GM06990 (cell line): Measurements from ENCODE around the gene GIT1.

Experiments used
- DNase-seq: peaks from one replicate; pipeline ENCODE4 v3.0.0-alpha.2; 2011; ENCODE audit not compliant: insufficient read length; ENCODE audit errors: extremely low read depth
- H3K27me3 ChIP-seq: replicated peaks from 2 replicates; pipeline ENCODE4 v1.6.0; 2011; ENCODE audit warnings: low read length; ENCODE audit not compliant: control insufficient read depth, insufficient read depth
- H3K36me3 ChIP-seq: 2 replicates; pipeline ENCODE4 v1.5.1; 2011; ENCODE audit warnings: low read length; ENCODE audit not compliant: control insufficient read depth, insufficient read depth
- H3K4me3 ChIP-seq: replicated peaks from 2 replicates; pipeline ENCODE4 v1.5.1; 2011; ENCODE audit warnings: low read depth, mild to moderate bottlenecking, control low read depth, low read length
- TF ChIP-seq, protein P1 (sequence below): IDR thresholded peaks from 2 replicates; pipeline ENCODE4 v1.5.1; 2011; ENCODE audit warnings: low read length, control low read depth, mild to moderate bottlenecking, inconsistent platforms; ENCODE audit not compliant: insufficient read depth, poor library complexity, severe bottlenecking

Gene GIT1

DNA sequence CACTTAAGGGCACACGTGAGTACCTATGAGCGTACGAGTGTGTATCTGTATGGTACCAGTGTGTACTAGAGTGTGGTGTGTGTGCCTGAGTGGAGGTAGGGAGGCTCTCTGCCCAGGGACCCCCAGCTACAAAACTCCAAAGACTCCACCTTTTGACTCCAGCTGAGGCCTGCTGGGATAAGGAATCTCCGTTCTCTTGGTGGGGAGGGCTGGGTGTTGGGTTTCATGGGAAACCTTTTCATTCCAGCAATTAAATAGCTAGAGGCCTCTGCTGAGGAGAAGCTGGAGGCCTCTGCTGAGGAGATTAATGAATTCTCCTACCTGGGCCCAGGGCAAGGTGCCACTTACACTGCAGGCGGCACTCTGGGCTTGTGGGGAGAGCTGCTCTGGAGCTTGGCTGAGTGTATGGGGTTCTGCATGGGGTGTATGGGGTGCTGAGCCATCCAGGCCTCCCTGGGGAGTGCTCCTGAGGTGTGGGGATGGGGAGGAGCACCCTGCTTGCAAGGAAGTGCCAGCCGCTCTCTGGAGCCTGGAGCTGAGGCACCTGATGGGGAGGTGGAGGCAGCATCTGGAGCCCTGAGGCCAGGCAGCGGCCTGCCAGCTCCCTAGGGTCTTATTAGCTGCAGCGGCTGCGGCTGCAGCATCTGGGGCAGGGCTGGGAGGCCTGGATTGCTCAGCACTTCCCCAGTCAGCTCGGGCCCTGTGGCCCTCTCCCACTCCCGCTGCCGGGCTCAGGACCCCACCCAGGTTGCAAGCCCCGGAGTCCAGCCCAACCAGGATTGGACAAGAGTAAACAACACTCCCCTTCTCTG, 8.1 kb upstream of the GIT1 start:
- H3K36me3 ChIP-seq: no peaks in the 10 kb centered on the region
- TF ChIP-seq, protein P1, sequence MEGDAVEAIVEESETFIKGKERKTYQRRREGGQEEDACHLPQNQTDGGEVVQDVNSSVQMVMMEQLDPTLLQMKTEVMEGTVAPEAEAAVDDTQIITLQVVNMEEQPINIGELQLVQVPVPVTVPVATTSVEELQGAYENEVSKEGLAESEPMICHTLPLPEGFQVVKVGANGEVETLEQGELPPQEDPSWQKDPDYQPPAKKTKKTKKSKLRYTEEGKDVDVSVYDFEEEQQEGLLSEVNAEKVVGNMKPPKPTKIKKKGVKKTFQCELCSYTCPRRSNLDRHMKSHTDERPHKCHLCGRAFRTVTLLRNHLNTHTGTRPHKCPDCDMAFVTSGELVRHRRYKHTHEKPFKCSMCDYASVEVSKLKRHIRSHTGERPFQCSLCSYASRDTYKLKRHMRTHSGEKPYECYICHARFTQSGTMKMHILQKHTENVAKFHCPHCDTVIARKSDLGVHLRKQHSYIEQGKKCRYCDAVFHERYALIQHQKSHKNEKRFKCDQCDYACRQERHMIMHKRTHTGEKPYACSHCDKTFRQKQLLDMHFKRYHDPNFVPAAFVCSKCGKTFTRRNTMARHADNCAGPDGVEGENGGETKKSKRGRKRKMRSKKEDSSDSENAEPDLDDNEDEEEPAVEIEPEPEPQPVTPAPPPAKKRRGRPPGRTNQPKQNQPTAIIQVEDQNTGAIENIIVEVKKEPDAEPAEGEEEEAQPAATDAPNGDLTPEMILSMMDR: no peak
- H3K27me3 ChIP-seq: no peaks in the 10 kb centered on the region
- H3K4me3 ChIP-seq: no peak overlapping the region
- DNase-seq: no peak

DNA sequence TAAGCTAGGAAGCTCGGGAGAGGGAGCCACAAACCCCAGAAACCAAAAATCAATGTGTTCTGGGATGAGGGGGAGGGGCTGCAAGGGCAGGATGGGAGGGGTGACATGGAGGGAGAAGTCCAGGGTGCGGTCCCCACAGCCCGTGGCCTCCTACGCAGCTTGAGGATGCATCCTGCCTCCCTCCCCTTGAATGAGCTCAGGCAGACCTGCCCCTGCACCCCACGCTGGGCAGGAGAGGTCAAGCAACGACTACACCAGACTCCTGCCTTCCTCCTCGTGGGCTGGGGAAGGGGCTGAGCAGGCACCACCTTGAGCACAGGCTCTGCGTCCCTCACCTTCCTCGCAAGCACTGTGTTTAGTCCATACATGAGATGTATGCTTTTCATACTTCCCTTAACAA, 7.4 kb upstream of the GIT1 start:
- H3K4me3 ChIP-seq: no peak overlapping the region
- TF ChIP-seq, protein P1: no peak
- no peaks in the 10 kb centered on the region for H3K36me3 ChIP-seq
- H3K27me3 ChIP-seq: no peaks in the 10 kb centered on the region
- DNase-seq: peak; percentile 5

DNA sequence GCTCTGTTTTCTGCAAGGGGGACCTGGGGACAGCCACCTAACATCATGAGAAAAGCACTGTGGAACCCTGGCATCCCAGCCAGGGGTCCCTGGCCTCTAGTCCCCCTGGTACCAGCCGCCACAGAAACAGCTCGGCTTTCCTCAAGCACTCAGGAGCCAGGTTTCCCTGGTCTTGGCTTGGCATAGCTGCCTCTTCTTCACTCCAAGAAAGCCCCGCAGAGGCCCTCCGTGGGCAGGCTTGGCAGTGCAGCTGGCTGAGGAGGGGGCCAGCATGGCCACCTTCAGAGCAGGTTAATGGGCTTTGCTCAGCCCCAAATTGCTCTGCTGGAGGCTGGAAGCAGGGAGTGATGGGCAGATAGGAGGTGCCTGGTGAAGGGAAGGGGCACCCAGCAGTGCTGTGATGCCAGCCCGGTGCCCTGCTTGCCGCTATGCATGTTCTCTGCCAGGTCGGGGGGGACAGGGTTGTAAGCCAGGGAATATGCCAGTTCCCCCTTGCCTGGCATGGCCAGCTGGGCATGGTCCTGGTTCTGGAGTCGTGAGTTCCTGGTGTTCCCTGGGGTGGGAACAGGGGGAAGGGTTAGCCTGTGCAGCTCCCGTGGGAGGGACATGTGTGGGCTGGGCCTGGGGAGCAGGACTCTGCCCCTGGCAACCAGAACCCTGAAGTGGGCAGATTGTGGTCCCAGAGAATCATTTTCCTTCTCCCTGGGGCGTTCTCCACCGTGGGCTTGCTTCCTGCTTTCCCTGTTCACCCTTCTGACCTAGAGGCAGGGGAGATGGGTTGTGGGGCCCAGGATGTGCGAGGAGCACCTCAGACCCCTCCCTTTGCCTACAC, 6.7 kb upstream of the GIT1 start:
- Histone ChIP-seq H3K27me3 (no peaks in the 10 kb centered on the region), H3K4me3 (no peak overlapping the region), H3K36me3 (no peaks in the 10 kb centered on the region)
- no peak for DNase-seq
- TF ChIP-seq, protein P1: no peak

DNA sequence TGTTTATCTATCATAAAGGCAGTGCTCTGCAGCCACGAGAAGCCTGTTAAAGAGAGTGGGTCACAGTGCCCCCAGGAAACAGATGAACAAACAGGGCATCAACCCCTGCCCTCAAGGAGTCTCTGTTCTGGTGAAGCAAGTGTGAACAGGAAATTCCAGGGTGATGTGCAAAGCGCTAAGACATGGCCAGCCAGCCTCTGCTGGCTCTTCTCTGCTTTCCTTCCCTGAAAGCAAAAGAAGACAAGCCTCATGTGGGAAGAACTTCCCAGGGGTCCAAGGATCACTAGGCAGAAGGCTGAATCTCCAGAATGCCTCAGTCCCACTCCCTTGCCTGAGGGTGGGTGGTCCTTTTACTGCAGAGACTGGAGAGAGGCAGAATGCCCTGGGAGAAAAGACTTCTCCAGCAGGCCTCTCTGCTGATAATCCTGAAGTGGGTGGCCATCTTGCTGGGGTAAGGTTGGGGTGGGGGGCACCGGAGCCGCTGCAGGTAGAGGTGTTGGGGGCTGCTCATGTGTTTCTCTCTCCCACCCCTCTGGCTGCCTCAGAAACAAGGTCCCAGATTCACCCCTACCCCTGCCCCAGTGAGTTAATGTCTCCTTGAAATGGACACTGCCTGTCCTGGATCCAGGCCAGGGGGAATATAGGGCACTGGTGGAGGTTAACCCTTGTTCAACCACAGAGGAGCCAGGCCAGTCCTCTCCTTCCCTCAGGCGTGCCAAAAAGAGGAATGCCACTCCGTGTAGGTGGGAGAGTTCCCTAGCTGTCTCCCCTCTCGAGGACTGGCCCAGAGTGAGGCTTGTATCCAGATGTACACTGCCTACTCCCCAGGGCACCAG, 5.9 kb upstream of the GIT1 start:
- TF ChIP-seq, protein P1: no peak
- Histone ChIP-seq H3K4me3 (no peak overlapping the region), H3K36me3 (no peaks in the 10 kb centered on the region), H3K27me3 (no peaks in the 10 kb centered on the region)
- DNase-seq: no peak

DNA sequence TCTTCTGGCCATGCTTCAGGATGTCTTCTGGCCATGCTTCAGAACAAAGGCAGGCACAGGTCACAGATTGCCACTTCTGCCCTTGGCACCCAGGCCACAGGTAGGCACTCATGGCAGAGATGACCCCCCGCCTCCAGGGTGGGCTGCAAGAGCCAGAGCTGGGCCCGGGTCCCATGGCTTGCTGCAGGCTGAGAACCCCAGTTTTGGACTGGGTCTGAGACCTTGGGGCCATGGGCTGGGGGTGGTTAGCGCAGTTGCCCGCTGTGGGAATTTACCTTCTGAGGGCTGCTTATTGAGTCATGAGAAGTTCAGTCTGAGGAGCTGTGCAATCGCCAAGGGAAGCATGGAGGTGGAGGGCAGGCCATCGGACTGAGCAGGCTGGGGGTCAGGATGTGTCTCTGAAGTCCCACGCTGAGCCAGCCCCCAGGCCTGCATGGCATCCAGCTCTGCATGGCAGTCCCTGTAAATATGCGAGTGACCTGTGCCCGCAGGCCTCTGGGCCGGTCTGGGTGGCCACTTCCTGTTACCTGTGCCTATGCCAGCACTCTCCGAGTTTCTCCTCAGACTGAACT, 5.2 kb upstream of the GIT1 start:
- H3K27me3 ChIP-seq: no peaks in the 10 kb centered on the region
- H3K36me3 ChIP-seq: no peaks in the 10 kb centered on the region
- DNase-seq: no peak
- no peak overlapping the region for H3K4me3 ChIP-seq
- TF ChIP-seq, protein P1: no peak
